GM12872 (cell line): ENCODE results near the gene KRT38.

Experiments
- CTCF ChIP-seq: IDR thresholded peaks from 3 replicates; pipeline ENCODE4 v1.5.1; 2011; ENCODE audit warnings: low read depth, mild to moderate bottlenecking, low read length, moderate library complexity; ENCODE audit not compliant: insufficient read depth

Gene KRT38

GRCh38 chr17:41415833-41416335 is 24.9 kb downstream of the KRT38 start:
- TF ChIP-seq CTCF: no peak

- TF ChIP-seq CTCF: no peak
Measured at GRCh38 chr17:41415411-41415810, 25.4 kb downstream of the KRT38 start.

- TF ChIP-seq CTCF: no peak
Measured at GRCh38 chr17:41413982-41414381, 26.8 kb downstream of the KRT38 start.

- TF ChIP-seq CTCF: no peak
Measured at GRCh38 chr17:41413353-41413957, 27.3 kb downstream of the KRT38 start.

GRCh38 chr17:41411072-41411840 is 29.5 kb downstream of the KRT38 start:
- TF ChIP-seq CTCF: no peak

- no peak for TF ChIP-seq CTCF
Measured at GRCh38 chr17:41407226-41407625, 33.6 kb downstream of the KRT38 start.

- TF ChIP-seq CTCF: no peak
Measured at GRCh38 chr17:41406205-41406604, 34.6 kb downstream of the KRT38 start.
